Transverse colon (tissue), 4 donors: ENCODE results near the gene KAZN. TPM values are rescaled to one million over a fixed set of nuclear protein-coding genes. Genes with fewer than 3 reads are reported as not detected.

ENCODE experiments used
- DNase-seq: peaks from one replicate; pipeline ENCODE4 v3.0.0-alpha.2; 2019
- H3K27ac ChIP-seq, 4 donors: fragments of 200-600 bp; sonication (generic); 2 replicates each; pipeline ENCODE4 v1.5.1; 2016 to 2018; ENCODE audit warnings: inconsistent platforms in 4 of 4
- H3K27me3 ChIP-seq: fragments of 200-600 bp; sonication (generic); 2 replicates; pipeline ENCODE4 v1.5.1; 2017; ENCODE audit warnings: inconsistent platforms
- H3K36me3 ChIP-seq, 4 donors: fragments of 200-600 bp; sonication (generic); 2 replicates each; pipeline ENCODE4 v1.5.1; 2017 to 2019; ENCODE audit warnings: inconsistent platforms in 4 of 4
- H3K4me1 ChIP-seq, 4 donors: fragments of 200-600 bp; sonication (generic); 2 replicates each; pipeline ENCODE4 v1.5.1; 2017 to 2020; ENCODE audit warnings: inconsistent platforms in 4 of 4
- H3K4me3 ChIP-seq, 4 donors: fragments of 200-600 bp; sonication (generic); 1 replicate in 1 of 4; 2 replicates in 3 of 4; pipeline versions ENCODE4 v1.5.1 to v1.6.1; 2017 to 2019; ENCODE audit warnings: inconsistent platforms in 4 of 4
- H3K9me3 ChIP-seq, 2 donors: fragments of 200-600 bp; sonication (generic); 2 replicates each; pipeline ENCODE4 v1.5.1; 2017 to 2019; ENCODE audit warnings: inconsistent platforms in 2 of 2
- EP300 ChIP-seq: sonication (generic); formaldehyde crosslinking; IDR thresholded peaks from one replicate; pipeline ENCODE4 v1.6.1; 2017; ENCODE audit warnings: antibody characterized with exemption, low read depth
- POLR2A ChIP-seq: fragments of 450-650 bp; IDR thresholded peaks from one replicate; pipeline ENCODE4 v1.6.1; 2016; ENCODE audit warnings: antibody characterized with exemption, mild to moderate bottlenecking, moderate library complexity
- POLR2AphosphoS5 ChIP-seq, 3 donors: sonication (generic); formaldehyde crosslinking; IDR thresholded peaks; one replicate each; pipeline ENCODE4 v1.6.1; 2016; ENCODE audit warnings: antibody characterized with exemption in 3 of 3
- WGBS, 2 donors: methylation state at CpG; one replicate each; pipeline ENCODE4 v1.1.5; 2018; ENCODE audit warnings: low coverage in 1 of 2; 5-methylcytosine and 5-hydroxymethylcytosine counted together
- in situ Hi-C, 4 donors: fragments of 200-750 bp; cut with MboI; loops; one replicate each; pipeline versions ENCODE4 v1.15.0 to v1.15.1; 2017; ENCODE audit warnings: low sequenced_read_pairs in 3 of 4, low pct_ligation_motif_present in 1 of 4, low pct_unique_long_range_greater_than_20kb in 1 of 4
- intact Hi-C: fragments of 100-400 bp; cut with DNase I; formaldehyde crosslinking; loops from one replicate; pipeline ENCODE4 v1.15.1; 2023; ENCODE audit warnings: low total_unique reads
- total RNA-seq, 4 donors: library from RNA; depleted of rRNA; stranded (reverse); fragments of >200 nt; gene quantifications; one replicate each; pipeline ENCODE4 v1.1.0, GENCODE V29; 2016
- TF ChIP-seq, protein P1 (sequence below), 5 experiments: fragments of 200-600 bp in 3 of 5; fragments of 450-650 bp in 2 of 5; sonication (generic) in 3 of 5; IDR thresholded peaks; 1 replicate in 2 of 5; 2 replicates in 3 of 5; pipeline ENCODE4 v1.5.1; 2016 to 2017; ENCODE audit warnings: antibody characterized with exemption in 5 of 5, inconsistent platforms in 3 of 5, mild to moderate bottlenecking in 2 of 5, moderate library complexity in 1 of 5

KAZN gene
- total RNA-seq, 4 donors from 2014 or later: 12.0 to 17.1 (median 16.2) TPM

DNA sequence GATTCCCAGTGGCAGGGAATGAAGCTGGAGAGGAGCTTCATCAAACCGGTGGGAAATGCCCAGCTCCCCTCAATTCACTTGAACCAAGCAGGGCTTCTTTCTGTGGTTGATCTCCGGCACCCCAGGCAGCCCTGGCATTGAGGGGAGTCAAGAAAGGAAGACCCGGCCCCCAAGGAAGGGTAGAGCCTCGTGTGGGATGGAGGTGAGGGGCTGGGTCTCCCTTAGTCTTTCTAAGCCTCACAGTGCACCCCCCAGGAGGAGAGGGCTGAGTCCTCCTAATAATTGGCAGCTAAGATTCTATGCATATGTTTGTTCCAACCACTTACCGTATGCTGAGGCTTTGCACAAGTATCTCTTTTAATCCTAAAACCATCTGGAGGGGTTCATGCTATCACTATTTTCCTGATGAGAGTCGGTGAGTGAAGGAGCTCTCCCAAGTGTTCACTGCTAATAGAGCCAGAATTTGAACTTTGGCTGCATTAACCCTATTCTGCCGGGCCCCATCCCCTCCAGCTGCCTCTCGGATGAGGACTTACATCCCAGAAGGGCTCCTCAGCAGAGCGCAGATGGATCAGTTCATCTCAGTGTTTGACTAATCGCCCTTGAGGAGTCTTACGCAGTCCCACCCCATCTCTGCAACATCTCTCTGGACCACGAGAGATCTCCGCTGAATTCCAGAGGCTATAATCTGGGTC is 521.9 kb downstream of the KAZN start:
- in situ Hi-C loops (loop anchor here in 2 of 4 donors (10.0 kb wide), 1 partner anchor 184 kb away; no protein-coding TSS in a partner anchor), intact Hi-C loops (loop anchor here (10.0 kb wide), 1 partner anchor 314 kb away; the partner anchor contains the start of gene CTRC)
- no peak for DNase-seq
- Histone ChIP-seq H3K27ac (no peak overlapping the region), H3K27me3 (no peaks in the 10 kb centered on the region), H3K9me3 (no peaks in the 10 kb centered on the region), H3K4me1 (no peaks in the 10 kb centered on the region), H3K4me3 (no peak overlapping the region), H3K36me3 (no peaks in the 10 kb centered on the region)
- 86% methylated on average over 13 of the region's 13 CpGs; no CpG with 5 or more reads in 1 of the 2 donors for WGBS, 2 donors
- TF ChIP-seq EP300: no peak
- no peak for TF ChIP-seq POLR2A
- TF ChIP-seq POLR2AphosphoS5 (IDR thresholded peaks at IDR 0.05): no peak

DNA sequence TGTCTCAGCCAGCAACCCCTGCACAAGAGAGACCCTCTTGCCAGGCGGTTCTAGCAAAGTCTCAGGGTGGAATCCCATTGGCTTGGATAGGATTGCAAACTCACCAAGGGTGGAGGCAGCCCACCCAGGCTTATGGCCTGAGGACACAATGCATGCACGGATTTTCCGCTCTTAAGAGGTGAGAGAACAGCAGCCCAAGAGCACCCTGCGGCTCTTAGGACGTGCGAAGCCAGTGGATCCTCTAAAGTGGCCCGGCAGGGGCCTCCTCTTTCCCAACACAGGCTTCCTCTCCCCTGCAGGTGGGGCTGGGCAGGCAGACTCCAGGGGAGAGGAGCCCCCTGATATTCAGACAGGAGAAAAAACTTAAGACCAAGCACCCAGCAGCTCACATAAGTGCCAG is 523.8 kb downstream of the KAZN start:
- intact Hi-C loops (loop anchor here (10.0 kb wide), 1 partner anchor 312 kb away; the partner anchor contains the start of gene CTRC), in situ Hi-C loops (loop anchor here in 2 of 4 donors (10.0 kb wide), 1 partner anchor 182 kb away; no protein-coding TSS in a partner anchor)
- TF ChIP-seq EP300 (no peak), POLR2AphosphoS5 (IDR thresholded peaks at IDR 0.05) (no peak), POLR2A (no peak)
- TF ChIP-seq, protein P1, sequence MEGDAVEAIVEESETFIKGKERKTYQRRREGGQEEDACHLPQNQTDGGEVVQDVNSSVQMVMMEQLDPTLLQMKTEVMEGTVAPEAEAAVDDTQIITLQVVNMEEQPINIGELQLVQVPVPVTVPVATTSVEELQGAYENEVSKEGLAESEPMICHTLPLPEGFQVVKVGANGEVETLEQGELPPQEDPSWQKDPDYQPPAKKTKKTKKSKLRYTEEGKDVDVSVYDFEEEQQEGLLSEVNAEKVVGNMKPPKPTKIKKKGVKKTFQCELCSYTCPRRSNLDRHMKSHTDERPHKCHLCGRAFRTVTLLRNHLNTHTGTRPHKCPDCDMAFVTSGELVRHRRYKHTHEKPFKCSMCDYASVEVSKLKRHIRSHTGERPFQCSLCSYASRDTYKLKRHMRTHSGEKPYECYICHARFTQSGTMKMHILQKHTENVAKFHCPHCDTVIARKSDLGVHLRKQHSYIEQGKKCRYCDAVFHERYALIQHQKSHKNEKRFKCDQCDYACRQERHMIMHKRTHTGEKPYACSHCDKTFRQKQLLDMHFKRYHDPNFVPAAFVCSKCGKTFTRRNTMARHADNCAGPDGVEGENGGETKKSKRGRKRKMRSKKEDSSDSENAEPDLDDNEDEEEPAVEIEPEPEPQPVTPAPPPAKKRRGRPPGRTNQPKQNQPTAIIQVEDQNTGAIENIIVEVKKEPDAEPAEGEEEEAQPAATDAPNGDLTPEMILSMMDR (IDR thresholded peaks at IDR 0.05): no peak
- 92% methylated on average over 7 of the region's 7 CpGs; no CpG with 5 or more reads in 1 of the 2 donors for WGBS, 2 donors
- Histone ChIP-seq H3K36me3 (no peaks in the 10 kb centered on the region), H3K27me3 (no peaks in the 10 kb centered on the region), H3K27ac (no peak overlapping the region), H3K4me3 (no peak overlapping the region), H3K4me1 (no peaks in the 10 kb centered on the region), H3K9me3 (no peaks in the 10 kb centered on the region)
- no peak for DNase-seq

DNA sequence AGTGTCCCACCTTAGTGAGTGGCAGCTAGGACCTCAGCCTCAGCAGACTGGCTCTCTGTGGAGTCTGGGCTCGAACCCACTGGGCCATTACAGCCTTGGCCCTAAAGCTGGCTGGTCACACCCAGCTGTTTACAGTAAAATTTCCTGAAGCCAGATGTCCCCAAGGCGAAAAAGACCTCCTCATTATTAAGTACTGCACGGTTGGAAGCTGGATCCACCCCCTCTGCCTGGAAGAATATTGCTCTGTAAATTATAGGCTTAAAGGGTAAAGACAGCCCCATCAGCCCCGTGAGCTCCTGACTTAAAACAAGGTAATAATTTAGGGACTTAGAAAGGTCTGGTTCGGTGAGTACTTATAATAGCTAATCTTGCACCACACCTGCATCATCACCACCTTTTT is 524.8 kb downstream of the KAZN start:
- Histone ChIP-seq H3K27me3 (no peaks in the 10 kb centered on the region), H3K36me3 (no peaks in the 10 kb centered on the region), H3K9me3 (no peaks in the 10 kb centered on the region), H3K4me3 (no peak overlapping the region), H3K4me1 (no peaks in the 10 kb centered on the region), H3K27ac (no peak overlapping the region)
- in situ Hi-C loops: loop anchor here in 2 of 4 donors (10.0 kb wide), 1 partner anchor 182 kb away; no protein-coding TSS in a partner anchor
- 69 to 82% methylated on average over 2 to 5 of the region's 5 CpGs for WGBS, 2 donors
- TF ChIP-seq, protein P1 (IDR thresholded peaks at IDR 0.05): no peak
- TF ChIP-seq EP300: no peak
- no peak for TF ChIP-seq POLR2A
- no peak for TF ChIP-seq POLR2AphosphoS5 (IDR thresholded peaks at IDR 0.05)
- no peak for DNase-seq
- intact Hi-C loops: loop anchor here (10.0 kb wide), 1 partner anchor 312 kb away; the partner anchor contains the start of gene CTRC

DNA sequence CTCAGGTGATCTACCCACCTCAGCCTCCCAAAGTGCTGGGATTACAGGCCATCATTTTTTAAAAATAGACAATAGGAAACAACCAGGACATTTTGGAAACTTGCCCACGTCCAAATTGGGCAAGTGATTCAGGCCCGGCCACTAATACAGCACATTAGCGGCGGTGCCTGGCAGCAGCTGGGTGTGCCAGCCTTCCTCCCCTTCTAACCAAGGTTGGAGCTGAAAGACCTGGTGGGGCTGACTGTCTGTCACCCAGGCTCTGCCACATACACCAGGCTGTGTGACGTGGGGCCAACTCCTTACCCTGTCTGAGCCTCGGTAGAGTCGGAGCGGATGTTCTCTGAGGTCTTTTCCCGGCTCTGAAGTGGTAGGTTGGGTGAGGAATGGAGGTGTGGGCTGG is 525.4 kb downstream of the KAZN start:
- no peak for DNase-seq
- H3K4me1 ChIP-seq: no peaks in the 10 kb centered on the region
- 71 to 91% methylated on average over 2 to 9 of the region's 9 CpGs for WGBS, 2 donors
- in situ Hi-C loops: loop anchor here in 2 of 4 donors (10.0 kb wide), 1 partner anchor 181 kb away; no protein-coding TSS in a partner anchor
- H3K4me3 ChIP-seq: no peak overlapping the region
- no peak overlapping the region for H3K27ac ChIP-seq
- TF ChIP-seq POLR2A (no peak), EP300 (no peak), POLR2AphosphoS5 (IDR thresholded peaks at IDR 0.05) (no peak)
- TF ChIP-seq, protein P1 (IDR thresholded peaks at IDR 0.05): no peak
- intact Hi-C loops: loop anchor here (10.0 kb wide), 1 partner anchor 311 kb away; the partner anchor contains the start of gene CTRC
- H3K9me3 ChIP-seq: no peaks in the 10 kb centered on the region
- no peaks in the 10 kb centered on the region for H3K27me3 ChIP-seq
- H3K36me3 ChIP-seq: no peaks in the 10 kb centered on the region
